ENCODE results near the gene ROR2. TPM values are rescaled to one million over a fixed set of nuclear protein-coding genes. Genes with fewer than 3 reads are reported as not detected.

Gene ROR2
- total RNA-seq, 1 donor from 2014 or later, result 0.74 TPM

DNA sequence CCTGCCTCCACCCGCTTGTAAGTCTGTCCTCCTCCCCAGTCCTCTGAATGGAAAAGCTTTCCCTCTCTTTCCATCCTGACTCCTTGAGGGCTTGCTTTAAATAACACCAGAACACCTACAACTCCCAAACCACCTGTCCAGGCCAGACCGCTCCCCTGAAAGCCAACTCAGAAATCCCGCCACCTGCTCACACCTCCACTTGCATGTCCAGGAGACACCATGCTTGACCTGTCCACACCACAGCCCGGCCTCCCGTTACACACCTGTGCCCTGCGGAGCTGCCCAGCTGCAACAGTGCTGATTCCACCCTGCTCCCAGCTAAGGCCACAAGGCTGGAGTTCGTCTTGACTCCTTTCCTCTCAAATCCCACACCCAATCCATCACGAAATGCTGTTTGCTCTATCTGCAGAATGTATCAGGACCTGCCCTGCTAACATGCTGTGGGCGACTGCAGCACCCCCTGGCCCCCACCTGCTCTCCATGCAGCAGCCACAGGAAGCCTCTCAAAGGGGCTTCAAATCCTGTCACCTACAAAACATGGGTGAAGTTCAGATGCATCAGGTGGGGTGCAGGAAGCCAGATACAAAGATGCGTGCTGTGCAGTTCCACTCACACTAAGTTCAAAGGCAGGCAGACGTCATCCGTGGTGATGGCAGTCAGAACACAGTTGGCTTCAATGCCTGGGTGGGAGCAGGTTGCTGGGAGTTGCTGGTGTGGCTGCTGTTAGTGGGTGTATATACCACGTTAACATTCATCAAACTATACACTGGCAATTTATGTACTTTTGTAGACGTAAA is 166.0 kb downstream of the ROR2 start:
- Histone ChIP-seq H3K27ac (replicated peaks) (no peak overlapping the region), H3K9me3 (replicated peaks) (peaks cover 27% of the 10 kb centered on the region), H3K4me3 (no peak overlapping the region), H3K4me1 (no peaks in the 10 kb centered on the region), H3K27me3 (ENCODE audit: low read depth) (peaks cover 33% of the 10 kb centered on the region), H3K36me3 (no peaks in the 10 kb centered on the region)
- no peak for DNase-seq
- intact Hi-C loops (cut with micrococcal nuclease), result no loop called here
- TF ChIP-seq, protein P1, sequence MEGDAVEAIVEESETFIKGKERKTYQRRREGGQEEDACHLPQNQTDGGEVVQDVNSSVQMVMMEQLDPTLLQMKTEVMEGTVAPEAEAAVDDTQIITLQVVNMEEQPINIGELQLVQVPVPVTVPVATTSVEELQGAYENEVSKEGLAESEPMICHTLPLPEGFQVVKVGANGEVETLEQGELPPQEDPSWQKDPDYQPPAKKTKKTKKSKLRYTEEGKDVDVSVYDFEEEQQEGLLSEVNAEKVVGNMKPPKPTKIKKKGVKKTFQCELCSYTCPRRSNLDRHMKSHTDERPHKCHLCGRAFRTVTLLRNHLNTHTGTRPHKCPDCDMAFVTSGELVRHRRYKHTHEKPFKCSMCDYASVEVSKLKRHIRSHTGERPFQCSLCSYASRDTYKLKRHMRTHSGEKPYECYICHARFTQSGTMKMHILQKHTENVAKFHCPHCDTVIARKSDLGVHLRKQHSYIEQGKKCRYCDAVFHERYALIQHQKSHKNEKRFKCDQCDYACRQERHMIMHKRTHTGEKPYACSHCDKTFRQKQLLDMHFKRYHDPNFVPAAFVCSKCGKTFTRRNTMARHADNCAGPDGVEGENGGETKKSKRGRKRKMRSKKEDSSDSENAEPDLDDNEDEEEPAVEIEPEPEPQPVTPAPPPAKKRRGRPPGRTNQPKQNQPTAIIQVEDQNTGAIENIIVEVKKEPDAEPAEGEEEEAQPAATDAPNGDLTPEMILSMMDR (IDR thresholded peaks at IDR 0.05; ENCODE audit: borderline replicate concordance), result no peak

DNA sequence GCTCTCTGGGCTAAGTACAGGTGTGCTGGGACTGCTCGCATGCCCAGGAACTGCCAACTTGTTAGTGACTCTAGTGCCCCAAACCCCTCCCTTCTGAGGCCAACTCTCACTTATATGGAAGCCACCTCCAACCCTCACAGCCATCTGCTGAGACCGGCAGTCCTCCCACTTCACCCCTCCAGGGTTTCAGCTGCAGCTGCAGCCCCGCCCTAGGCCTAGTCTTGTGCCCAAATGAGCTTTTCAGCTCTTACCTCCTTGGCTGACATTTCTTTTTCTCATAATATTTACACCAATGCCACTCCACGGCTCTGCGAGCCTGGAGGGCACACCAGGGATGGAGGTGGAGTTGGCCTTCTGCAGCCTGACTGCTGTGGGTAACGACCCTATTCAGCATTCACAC is 166.6 kb downstream of the ROR2 start:
- Histone ChIP-seq H3K4me1 (no peaks in the 10 kb centered on the region), H3K4me3 (no peak overlapping the region), H3K27me3 (ENCODE audit: low read depth) (peaks cover 36% of the 10 kb centered on the region), H3K9me3 (replicated peaks) (peaks cover 21% of the 10 kb centered on the region), H3K27ac (replicated peaks) (no peak overlapping the region), H3K36me3 (no peaks in the 10 kb centered on the region)
- no peak for DNase-seq
- TF ChIP-seq, protein P1 (IDR thresholded peaks at IDR 0.05; ENCODE audit: borderline replicate concordance), result no peak
- intact Hi-C loops (cut with micrococcal nuclease), result no loop called here

DNA sequence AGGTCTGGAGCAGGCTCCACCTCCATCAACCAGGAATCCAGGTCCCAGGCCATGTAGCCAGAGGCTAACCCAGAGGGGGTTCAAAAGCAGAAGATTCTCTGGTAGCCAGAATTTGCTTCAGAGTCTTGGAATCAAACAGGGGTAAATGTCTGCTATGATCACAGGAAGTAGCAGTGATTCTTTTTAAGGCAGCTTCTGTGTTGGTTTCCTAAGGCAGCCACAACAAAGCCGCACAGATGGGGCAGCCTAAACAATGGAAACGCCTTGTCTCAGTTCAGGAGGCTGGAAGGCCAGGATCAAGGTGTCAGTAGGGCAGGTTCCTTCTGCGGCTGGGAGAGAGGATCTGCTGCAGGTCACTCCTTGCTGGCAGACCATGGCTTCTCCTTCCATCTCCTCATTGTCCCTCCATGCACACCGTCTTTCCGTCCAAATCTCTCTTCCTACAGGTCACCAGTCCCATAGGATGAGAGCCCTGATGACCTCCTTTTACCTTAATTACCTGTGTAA is 167.3 kb downstream of the ROR2 start:
- Histone ChIP-seq H3K4me3 (no peak overlapping the region), H3K27ac (replicated peaks) (no peak overlapping the region), H3K4me1 (no peaks in the 10 kb centered on the region), H3K36me3 (no peaks in the 10 kb centered on the region), H3K9me3 (replicated peaks) (peaks cover 14% of the 10 kb centered on the region), H3K27me3 (ENCODE audit: low read depth) (peaks cover 42% of the 10 kb centered on the region)
- TF ChIP-seq, protein P1 (IDR thresholded peaks at IDR 0.05; ENCODE audit: borderline replicate concordance), result no peak
- intact Hi-C loops (cut with micrococcal nuclease), result no loop called here
- no peak for DNase-seq

DNA sequence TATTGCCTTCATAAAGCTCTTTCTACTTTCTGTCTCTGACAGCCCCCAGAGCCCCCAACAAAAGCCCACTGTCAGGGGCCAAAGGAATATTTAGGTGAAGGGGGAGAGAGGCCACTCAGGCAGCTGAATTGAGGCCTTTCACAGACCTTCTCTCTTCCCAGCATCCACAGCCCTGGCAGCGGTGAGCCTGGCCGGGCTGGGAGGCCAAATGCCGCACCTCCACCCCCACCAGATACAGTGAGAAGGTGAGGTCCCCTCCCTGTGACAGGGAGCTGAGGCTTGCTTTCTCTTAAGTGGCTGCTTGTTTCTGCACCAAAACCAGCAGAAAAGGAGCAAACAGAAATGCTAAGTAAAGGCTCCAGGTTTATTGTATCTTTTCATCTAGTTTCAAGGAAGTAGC is 168.1 kb downstream of the ROR2 start:
- no peak overlapping the region for H3K4me3 ChIP-seq
- H3K27me3 ChIP-seq (ENCODE audit: low read depth), result peaks cover 46% of the 10 kb centered on the region
- TF ChIP-seq, protein P1 (IDR thresholded peaks at IDR 0.05; ENCODE audit: borderline replicate concordance), result no peak
- intact Hi-C loops (cut with micrococcal nuclease), result no loop called here
- no peaks in the 10 kb centered on the region for H3K36me3 ChIP-seq
- no peak overlapping the region for H3K27ac ChIP-seq (replicated peaks)
- DNase-seq, result no peak
- H3K9me3 ChIP-seq (replicated peaks), result peaks cover 6% of the 10 kb centered on the region
- no peaks in the 10 kb centered on the region for H3K4me1 ChIP-seq

GRCh38 chr9:91781116-91781515 is 168.9 kb downstream of the ROR2 start:
- peaks cover 6% of the 10 kb centered on the region for H3K9me3 ChIP-seq (replicated peaks)
- no peaks in the 10 kb centered on the region for H3K4me1 ChIP-seq
- peaks cover 53% of the 10 kb centered on the region for H3K27me3 ChIP-seq (ENCODE audit: low read depth)
- no peak overlapping the region for H3K27ac ChIP-seq (replicated peaks)
- TF ChIP-seq, protein P1 (IDR thresholded peaks at IDR 0.05; ENCODE audit: borderline replicate concordance), result no peak
- no peak for DNase-seq
- no peak overlapping the region for H3K4me3 ChIP-seq
- intact Hi-C loops (cut with micrococcal nuclease), result no loop called here
- no peaks in the 10 kb centered on the region for H3K36me3 ChIP-seq

Data from left ventricle myocardium inferior (tissue), 1 donor.